GM21528 (cell line): Measurements from ENCODE around the gene SLC25A51.

Experiments used
- ATAC-seq: cut with Tn5 transposase; IDR thresholded peaks from one replicate; pipeline ENCODE4 v1.9.1; 2021; ENCODE audit warnings: mild to moderate bottlenecking, moderate library complexity; ENCODE audit not compliant: unreplicated experiment, low FRiP score

Gene SLC25A51

GRCh38 chr9:37903647-37904444, at the start of gene SLC25A51:
Gene SLC25A51, minus strand, starts transcription at chr9:37904127. Its CDS starts 15,577 bp downstream, at chr9:37888550.
- ATAC-seq = peak; percentile 86

- ATAC-seq = no peak
Measured at GRCh38 chr9:37953206-37953774, 49.4 kb upstream of the SLC25A51 start.

DNA sequence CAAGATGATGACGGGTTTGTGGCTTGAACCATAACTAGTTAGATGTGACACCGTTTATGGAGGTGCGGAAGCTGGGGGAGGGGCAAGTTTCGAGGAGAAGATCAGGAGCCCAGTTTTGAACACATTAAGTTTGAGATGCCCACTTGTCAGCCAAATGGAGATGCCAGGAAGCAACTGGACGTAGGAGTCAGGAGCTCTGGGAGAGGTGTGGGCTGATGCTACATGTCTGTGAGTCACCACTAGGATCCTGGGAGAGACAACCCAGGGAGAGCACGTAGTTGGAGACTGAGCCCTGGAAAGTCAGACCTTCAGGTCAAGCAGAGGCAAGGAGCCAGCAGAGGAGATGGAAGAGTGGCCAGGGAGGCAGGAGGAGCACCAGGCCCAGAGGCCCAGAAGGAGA, 48.8 kb upstream of the SLC25A51 start:
- no peak for ATAC-seq

- ATAC-seq = no peak
Measured at GRCh38 chr9:37951671-37952449, 47.9 kb upstream of the SLC25A51 start.

DNA sequence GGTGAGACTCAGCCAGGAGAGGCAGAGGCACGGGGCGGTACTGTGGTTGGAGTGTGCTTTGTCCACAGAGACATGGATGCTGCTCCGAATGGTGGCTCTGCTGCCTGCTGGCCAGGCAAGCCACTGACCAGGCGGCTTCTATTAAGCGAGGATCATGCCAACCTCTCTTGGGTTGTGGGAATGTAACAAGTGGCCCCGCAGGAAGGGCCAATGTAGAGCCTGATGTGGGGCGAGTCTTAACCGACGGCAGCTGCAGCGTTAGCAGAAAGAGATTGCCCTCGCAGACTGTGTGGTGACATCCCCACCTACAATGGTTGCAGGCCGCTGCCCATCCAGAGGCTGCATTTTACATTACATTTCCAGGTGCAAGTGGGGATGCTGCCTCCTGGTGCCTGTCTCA, 46.6 kb upstream of the SLC25A51 start:
- no peak for ATAC-seq

DNA sequence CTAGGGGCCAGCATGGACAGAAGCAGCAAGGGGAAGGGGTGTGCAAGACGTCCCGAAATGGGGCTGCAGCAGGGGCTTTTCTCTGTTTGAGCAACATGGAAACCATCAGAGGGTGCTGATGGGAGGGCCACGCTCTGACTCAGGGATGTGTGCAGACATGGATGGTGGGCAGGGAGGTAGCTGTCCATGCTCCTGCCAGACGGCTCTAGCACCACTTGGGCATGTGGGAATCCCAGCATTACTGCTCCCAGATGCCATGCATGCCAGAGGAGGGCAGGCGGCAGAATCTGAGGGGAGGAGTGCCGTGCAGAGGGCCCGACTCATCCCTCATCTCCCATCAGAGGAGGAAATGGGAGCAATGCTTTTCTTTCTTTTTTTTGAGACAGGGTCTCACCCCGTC, 45.6 kb upstream of the SLC25A51 start:
- ATAC-seq = no peak

- ATAC-seq = no peak
Measured at GRCh38 chr9:37948417-37948980, 44.6 kb upstream of the SLC25A51 start.

- no peak for ATAC-seq
Measured at GRCh38 chr9:37947977-37948376, 44.0 kb upstream of the SLC25A51 start.

GRCh38 chr9:37947471-37947870, 43.5 kb upstream of the SLC25A51 start:
- ATAC-seq = no peak

- no peak for ATAC-seq
Measured at GRCh38 chr9:37946971-37947370, 43.0 kb upstream of the SLC25A51 start.

DNA sequence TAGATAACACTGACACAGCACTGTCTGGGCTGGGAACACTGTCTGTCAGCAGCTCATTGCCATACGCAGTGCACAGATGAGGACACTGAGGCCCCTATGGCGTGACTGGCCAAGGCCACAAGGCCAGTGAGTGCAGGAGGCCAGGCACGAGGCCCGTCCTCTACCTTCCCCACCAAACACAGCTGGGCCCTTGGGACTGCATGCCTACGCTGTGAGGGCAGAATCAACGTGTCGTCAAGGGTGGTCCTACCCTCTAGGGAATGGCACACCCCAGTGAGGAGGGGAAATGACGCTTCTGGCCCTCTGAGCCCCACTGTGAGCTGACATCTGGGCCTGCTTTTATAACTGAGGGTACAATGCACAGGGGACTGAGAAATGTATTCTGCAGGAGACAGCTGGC, 42.1 kb upstream of the SLC25A51 start:
- no peak for ATAC-seq

GRCh38 chr9:37944671-37945481, 40.9 kb upstream of the SLC25A51 start:
- no peak for ATAC-seq

GRCh38 chr9:37944266-37944650, 40.3 kb upstream of the SLC25A51 start:
- no peak for ATAC-seq

- no peak for ATAC-seq
Measured at GRCh38 chr9:37943345-37944265, 39.7 kb upstream of the SLC25A51 start.

DNA sequence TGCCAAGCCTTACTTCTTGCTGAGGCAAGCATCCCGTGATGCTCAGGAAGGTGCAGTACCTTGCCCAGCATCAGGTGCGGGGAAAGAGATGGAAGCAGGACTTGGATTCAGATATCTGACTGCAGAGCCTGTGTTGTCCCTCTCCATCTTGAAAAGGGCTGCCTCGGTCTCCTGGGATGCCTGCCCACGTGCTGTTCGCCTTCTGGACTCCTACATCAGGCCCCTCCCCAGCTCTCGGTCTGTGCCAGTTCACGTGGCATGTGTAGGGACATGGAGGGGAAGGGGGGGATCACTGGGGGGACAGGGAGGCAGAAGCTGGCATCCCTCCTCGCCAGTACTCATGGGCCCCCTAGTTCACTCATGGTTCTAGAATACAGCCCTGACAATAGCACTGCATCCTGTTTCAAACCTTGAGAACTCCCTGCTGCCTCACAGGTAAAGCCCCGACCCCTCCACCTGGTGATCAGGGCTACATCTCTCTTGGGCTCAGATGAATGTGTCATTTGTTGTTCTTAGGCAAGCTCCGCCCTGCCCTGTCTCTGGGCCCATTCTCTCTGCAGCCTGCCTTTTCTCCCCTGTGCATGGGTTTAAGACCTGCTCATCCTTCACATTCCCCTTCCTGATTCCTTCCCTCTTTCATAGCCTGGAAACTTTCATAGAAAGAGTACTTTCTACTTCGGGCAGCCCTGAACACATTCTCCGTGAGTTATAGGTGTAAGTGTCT, 38.9 kb upstream of the SLC25A51 start:
- ATAC-seq = no peak

DNA sequence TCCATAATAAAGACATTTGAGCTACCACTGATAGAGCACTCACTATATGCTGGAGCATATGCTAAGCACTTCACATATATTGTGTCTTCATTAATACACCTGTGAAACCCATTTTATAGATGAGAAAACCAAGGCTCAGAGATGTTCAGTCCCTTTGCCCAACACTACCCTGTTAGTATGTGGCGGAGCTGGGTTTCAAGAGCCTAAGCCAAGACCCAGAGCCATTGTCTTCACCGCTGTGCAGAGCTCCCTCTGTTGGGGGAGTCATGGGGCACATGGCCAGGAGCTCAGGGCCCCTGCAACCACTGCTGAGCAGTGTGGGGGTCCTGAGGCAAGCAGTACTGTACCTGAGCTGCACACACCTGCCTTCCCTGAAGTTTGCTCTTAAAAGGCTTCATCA, 37.3 kb upstream of the SLC25A51 start:
- no peak for ATAC-seq

GRCh38 chr9:37939575-37940095, 35.7 kb upstream of the SLC25A51 start:
- no peak for ATAC-seq

GRCh38 chr9:37938121-37938891, 34.4 kb upstream of the SLC25A51 start:
- no peak for ATAC-seq
